Astrocyte (in vitro differentiated cells and primary cell): Measurements from ENCODE around the gene BZW1.

Source experiments
- EZH2 ChIP-seq: IDR thresholded peaks from 2 replicates; pipeline ENCODE4 v1.6.1; 2012; ENCODE audit warnings: mild to moderate bottlenecking, low read length, inconsistent platforms; ENCODE audit not compliant: insufficient read depth
- TF ChIP-seq, protein P1 (sequence below): IDR thresholded peaks from 2 replicates; pipeline ENCODE4 v1.5.1; 2011; ENCODE audit warnings: low read depth, mild to moderate bottlenecking, inconsistent platforms, low read length, moderate library complexity; ENCODE audit not compliant: insufficient read depth

DNA sequence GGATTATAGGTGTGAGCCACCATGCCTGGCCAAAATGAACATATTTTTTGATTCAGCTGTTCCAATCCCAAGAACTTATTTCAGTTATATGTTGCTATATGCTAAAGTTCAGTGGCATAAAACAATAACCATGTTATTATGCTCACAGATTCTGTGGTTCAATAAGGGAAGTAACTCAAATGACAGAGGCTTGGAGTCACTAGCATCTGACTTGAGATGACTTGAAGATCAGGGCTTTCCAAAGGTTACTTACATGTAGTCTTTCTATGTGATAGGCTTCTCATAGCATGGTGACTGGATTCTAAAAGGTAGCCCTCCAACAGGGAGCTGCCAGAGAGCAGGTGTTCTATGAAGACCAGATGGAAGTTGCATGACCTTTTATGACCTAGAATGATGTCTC, 35.6 kb downstream of the BZW1 start:
- TF ChIP-seq, protein P1, sequence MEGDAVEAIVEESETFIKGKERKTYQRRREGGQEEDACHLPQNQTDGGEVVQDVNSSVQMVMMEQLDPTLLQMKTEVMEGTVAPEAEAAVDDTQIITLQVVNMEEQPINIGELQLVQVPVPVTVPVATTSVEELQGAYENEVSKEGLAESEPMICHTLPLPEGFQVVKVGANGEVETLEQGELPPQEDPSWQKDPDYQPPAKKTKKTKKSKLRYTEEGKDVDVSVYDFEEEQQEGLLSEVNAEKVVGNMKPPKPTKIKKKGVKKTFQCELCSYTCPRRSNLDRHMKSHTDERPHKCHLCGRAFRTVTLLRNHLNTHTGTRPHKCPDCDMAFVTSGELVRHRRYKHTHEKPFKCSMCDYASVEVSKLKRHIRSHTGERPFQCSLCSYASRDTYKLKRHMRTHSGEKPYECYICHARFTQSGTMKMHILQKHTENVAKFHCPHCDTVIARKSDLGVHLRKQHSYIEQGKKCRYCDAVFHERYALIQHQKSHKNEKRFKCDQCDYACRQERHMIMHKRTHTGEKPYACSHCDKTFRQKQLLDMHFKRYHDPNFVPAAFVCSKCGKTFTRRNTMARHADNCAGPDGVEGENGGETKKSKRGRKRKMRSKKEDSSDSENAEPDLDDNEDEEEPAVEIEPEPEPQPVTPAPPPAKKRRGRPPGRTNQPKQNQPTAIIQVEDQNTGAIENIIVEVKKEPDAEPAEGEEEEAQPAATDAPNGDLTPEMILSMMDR = no peak
- TF ChIP-seq EZH2 = no peak
